NCI-H774 (cell line): ENCODE data around the gene NUDT4.
"Not testable (repeated sequence)": the region's sequence is repeated elsewhere in the genome, so short reads cannot be mapped to it uniquely, and the experiment has no call there.

Experiments
- DNase-seq: peaks from one replicate; lab custom pipeline; 2025; lab: John Stamatoyannopoulos, UW

NUDT4 gene

GRCh38 chr12:93366422-93366821 is 11.3 kb upstream of the NUDT4 start:
- DNase-seq = no peak

GRCh38 chr12:93368766-93369165 is 9.0 kb upstream of the NUDT4 start:
- no peak for DNase-seq

- DNase-seq = no peak
Observed at GRCh38 chr12:93369505-93369904, 8.2 kb upstream of the NUDT4 start.

GRCh38 chr12:93370947-93371346 is 6.8 kb upstream of the NUDT4 start:
- DNase-seq = no peak

- no peak for DNase-seq
Observed at GRCh38 chr12:93373961-93374656, 3.6 kb upstream of the NUDT4 start.

GRCh38 chr12:93375906-93376305 is 1.8 kb upstream of the NUDT4 start:
- no peak for DNase-seq

- no peak for DNase-seq
Observed at GRCh38 chr12:93376436-93377251, 1.1 kb upstream of the NUDT4 start.

- peak; percentile 34 for DNase-seq
Observed at GRCh38 chr12:93378196-93378997, 672 bp downstream of the NUDT4 start.

GRCh38 chr12:93378998-93379325 is 1.2 kb downstream of the NUDT4 start:
- DNase-seq = no peak

- no peak for DNase-seq
Observed at GRCh38 chr12:93379326-93379980, 1.7 kb downstream of the NUDT4 start.

GRCh38 chr12:93379981-93380361 is 2.2 kb downstream of the NUDT4 start:
- DNase-seq = no peak

- no peak for DNase-seq
Observed at GRCh38 chr12:93380480-93381121, 2.9 kb downstream of the NUDT4 start.

- no peak for DNase-seq
Observed at GRCh38 chr12:93381161-93381975, 3.6 kb downstream of the NUDT4 start.

- DNase-seq = not testable (repeated sequence)
Observed at GRCh38 chr12:93381976-93382437, 4.3 kb downstream of the NUDT4 start.

- DNase-seq = no peak
Observed at GRCh38 chr12:93387780-93388179, 10.1 kb downstream of the NUDT4 start.

- no peak for DNase-seq
Observed at GRCh38 chr12:93390031-93390430, 12.3 kb downstream of the NUDT4 start.

GRCh38 chr12:93390549-93391297 is 13.0 kb downstream of the NUDT4 start:
- DNase-seq = no peak

GRCh38 chr12:93393425-93393824 is 15.7 kb downstream of the NUDT4 start:
- no peak for DNase-seq

GRCh38 chr12:93397412-93397811 is 19.7 kb downstream of the NUDT4 start:
- no peak for DNase-seq
